Panc1 (cell line): ENCODE measurements around the gene GRIP2. TPM values are rescaled to one million over a fixed set of nuclear protein-coding genes. Genes with fewer than 3 reads are reported as not detected.

Source experiments
- ATAC-seq: fragments of 200-7000 bp; cut with Tn5 transposase; 2 replicates; pipeline ENCODE4 v1.9.1; 2020; ENCODE audit warnings: mild to moderate bottlenecking, moderate library complexity
- BruUV-seq: library from RNA; stranded (reverse); fragments of 400-500 nt; replicated peaks from 2 replicates; lab custom pipeline; 2021; lab: Mats Ljungman, UMichigan
- CTCF ChIA-PET: fragments of 300-600 bp; sonication (Branson Sonifier 250); formaldehyde crosslinking; loops from one replicate; lab custom pipeline; 2022; ENCODE audit warnings: antibody characterized with exemption; lab: Charles Lee
- POLR2A ChIA-PET: fragments of 300-600 bp; sonication (Branson Sonifier 250); formaldehyde crosslinking; loops from one replicate; lab custom pipeline; 2022; ENCODE audit warnings: antibody characterized with exemption; lab: Charles Lee
- DNase-seq: peaks from one replicate; pipeline ENCODE4 v3.0.0-alpha.2; 2010; ENCODE audit warnings: low read depth, low spot score
- H3K27ac ChIP-seq: 2 replicates; pipeline ENCODE4 v1.5.1; 2011; ENCODE audit warnings: mild to moderate bottlenecking, low read length, inconsistent platforms
- H3K27me3 ChIP-seq: fragments of 200-500 bp; sonication (Bioruptor generic); 2 replicates; pipeline ENCODE4 v1.6.0; 2014; ENCODE audit warnings: low read length, inconsistent platforms; ENCODE audit not compliant: control insufficient read depth, insufficient read depth
- H3K36me3 ChIP-seq: fragments of 200-500 bp; sonication (Bioruptor generic); 2 replicates; pipeline ENCODE4 v1.5.1; 2014; ENCODE audit warnings: inconsistent platforms, mild to moderate bottlenecking, low read length, moderate library complexity; ENCODE audit not compliant: control insufficient read depth, insufficient read depth
- H3K4me1 ChIP-seq: 2 replicates; pipeline ENCODE4 v1.5.1; 2011; ENCODE audit warnings: inconsistent platforms, mild to moderate bottlenecking, low read length, moderate library complexity; ENCODE audit not compliant: control insufficient read depth, insufficient read depth
- H3K4me3 ChIP-seq, 2 experiments: 2 replicates each; pipeline ENCODE4 v1.5.1; 2011 to 2012; ENCODE audit warnings: low read depth in 2 of 2, low read length in 2 of 2, mild to moderate bottlenecking in 2 of 2, inconsistent platforms in 1 of 2, moderate library complexity in 1 of 2
- H3K9me3 ChIP-seq: fragments of 200-500 bp; sonication (Bioruptor generic); 2 replicates; pipeline ENCODE4 v1.5.1; 2014; ENCODE audit warnings: low read depth, mild to moderate bottlenecking, inconsistent platforms, low read length, moderate library complexity; ENCODE audit not compliant: control insufficient read depth, insufficient read depth
- POLR2AphosphoS5 ChIP-seq: IDR thresholded peaks from 2 replicates; pipeline ENCODE4 v1.6.1; 2012; ENCODE audit warnings: mild to moderate bottlenecking, low read depth, low read length, moderate library complexity
- SIN3A ChIP-seq: IDR thresholded peaks from 2 replicates; pipeline ENCODE4 v1.6.1; 2012; ENCODE audit warnings: low read depth, mild to moderate bottlenecking, low read length, moderate library complexity, borderline replicate concordance; ENCODE audit not compliant: insufficient read depth
- TCF7L2 ChIP-seq: IDR thresholded peaks from 2 replicates; pipeline ENCODE4 v1.6.1; 2011; ENCODE audit warnings: mild to moderate bottlenecking, low read depth, low read length, inconsistent platforms
- in situ Hi-C: cut with HindIII; loops from 2 replicates; pipeline ENCODE4 v1.10.0; 2016; ENCODE audit warnings: low sequenced_read_pairs, low pct_unique_long_range_greater_than_20kb
- intact Hi-C: fragments of 100-400 bp; cut with micrococcal nuclease; formaldehyde crosslinking; loops from one replicate; pipeline ENCODE4 v1.10.0; 2022; ENCODE audit not compliant: unreplicated experiment
- total RNA-seq: library from RNA; stranded (reverse); gene quantifications from one replicate; pipeline ENCODE4 v1.2.1, GENCODE V29; 2021; ENCODE audit not compliant: unreplicated experiment
- TF ChIP-seq, protein P1 (sequence below): fragments of 450-650 bp; IDR thresholded peaks from 2 replicates; pipeline ENCODE4 v1.5.1; 2017; ENCODE audit warnings: mild to moderate bottlenecking
- TF ChIP-seq, protein P2 (sequence below), 2 experiments: IDR thresholded peaks; 2 replicates each; pipeline ENCODE4 v1.6.1; 2011 to 2012; ENCODE audit warnings: low read depth in 2 of 2, control low read depth in 1 of 2, low read length in 1 of 2, mild to moderate bottlenecking in 1 of 2, moderate library complexity in 1 of 2; ENCODE audit not compliant: insufficient read depth in 1 of 2

Gene GRIP2
- total RNA-seq, 1 experiment from 2014 or later = 6.5 TPM

- TF ChIP-seq POLR2AphosphoS5 = no peak
- no peak for TF ChIP-seq SIN3A
- TF ChIP-seq, protein P1, sequence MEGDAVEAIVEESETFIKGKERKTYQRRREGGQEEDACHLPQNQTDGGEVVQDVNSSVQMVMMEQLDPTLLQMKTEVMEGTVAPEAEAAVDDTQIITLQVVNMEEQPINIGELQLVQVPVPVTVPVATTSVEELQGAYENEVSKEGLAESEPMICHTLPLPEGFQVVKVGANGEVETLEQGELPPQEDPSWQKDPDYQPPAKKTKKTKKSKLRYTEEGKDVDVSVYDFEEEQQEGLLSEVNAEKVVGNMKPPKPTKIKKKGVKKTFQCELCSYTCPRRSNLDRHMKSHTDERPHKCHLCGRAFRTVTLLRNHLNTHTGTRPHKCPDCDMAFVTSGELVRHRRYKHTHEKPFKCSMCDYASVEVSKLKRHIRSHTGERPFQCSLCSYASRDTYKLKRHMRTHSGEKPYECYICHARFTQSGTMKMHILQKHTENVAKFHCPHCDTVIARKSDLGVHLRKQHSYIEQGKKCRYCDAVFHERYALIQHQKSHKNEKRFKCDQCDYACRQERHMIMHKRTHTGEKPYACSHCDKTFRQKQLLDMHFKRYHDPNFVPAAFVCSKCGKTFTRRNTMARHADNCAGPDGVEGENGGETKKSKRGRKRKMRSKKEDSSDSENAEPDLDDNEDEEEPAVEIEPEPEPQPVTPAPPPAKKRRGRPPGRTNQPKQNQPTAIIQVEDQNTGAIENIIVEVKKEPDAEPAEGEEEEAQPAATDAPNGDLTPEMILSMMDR = no peak
- TF ChIP-seq TCF7L2 = no peak
- TF ChIP-seq, protein P2, sequence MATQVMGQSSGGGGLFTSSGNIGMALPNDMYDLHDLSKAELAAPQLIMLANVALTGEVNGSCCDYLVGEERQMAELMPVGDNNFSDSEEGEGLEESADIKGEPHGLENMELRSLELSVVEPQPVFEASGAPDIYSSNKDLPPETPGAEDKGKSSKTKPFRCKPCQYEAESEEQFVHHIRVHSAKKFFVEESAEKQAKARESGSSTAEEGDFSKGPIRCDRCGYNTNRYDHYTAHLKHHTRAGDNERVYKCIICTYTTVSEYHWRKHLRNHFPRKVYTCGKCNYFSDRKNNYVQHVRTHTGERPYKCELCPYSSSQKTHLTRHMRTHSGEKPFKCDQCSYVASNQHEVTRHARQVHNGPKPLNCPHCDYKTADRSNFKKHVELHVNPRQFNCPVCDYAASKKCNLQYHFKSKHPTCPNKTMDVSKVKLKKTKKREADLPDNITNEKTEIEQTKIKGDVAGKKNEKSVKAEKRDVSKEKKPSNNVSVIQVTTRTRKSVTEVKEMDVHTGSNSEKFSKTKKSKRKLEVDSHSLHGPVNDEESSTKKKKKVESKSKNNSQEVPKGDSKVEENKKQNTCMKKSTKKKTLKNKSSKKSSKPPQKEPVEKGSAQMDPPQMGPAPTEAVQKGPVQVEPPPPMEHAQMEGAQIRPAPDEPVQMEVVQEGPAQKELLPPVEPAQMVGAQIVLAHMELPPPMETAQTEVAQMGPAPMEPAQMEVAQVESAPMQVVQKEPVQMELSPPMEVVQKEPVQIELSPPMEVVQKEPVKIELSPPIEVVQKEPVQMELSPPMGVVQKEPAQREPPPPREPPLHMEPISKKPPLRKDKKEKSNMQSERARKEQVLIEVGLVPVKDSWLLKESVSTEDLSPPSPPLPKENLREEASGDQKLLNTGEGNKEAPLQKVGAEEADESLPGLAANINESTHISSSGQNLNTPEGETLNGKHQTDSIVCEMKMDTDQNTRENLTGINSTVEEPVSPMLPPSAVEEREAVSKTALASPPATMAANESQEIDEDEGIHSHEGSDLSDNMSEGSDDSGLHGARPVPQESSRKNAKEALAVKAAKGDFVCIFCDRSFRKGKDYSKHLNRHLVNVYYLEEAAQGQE (IDR thresholded peaks at IDR 0.05; ENCODE audit: insufficient read depth in 1 of 2, low read depth in 2 of 2, low read length in 1 of 2) = no peak
- Histone ChIP-seq H3K27me3 (no peaks in the 10 kb centered on the region), H3K9me3 (no peaks in the 10 kb centered on the region), H3K4me1 (peaks cover 48% of the 10 kb centered on the region), H3K27ac (peak overlapping the region; percentile 74), H3K36me3 (no peaks in the 10 kb centered on the region; the same call in none of the 2 replicates), H3K4me3 (no peak overlapping the region)
- POLR2A ChIA-PET = no interaction called here
- DNase-seq (no peak), ATAC-seq (peak; percentile 67)
- BruUV-seq = no TSS peak
- in situ Hi-C loops (no loop called here), intact Hi-C loops (loop anchor here (10.0 kb wide), 1 partner anchor 47 kb away; the partner anchor contains the start of gene SLC6A6)
- CTCF ChIA-PET = interaction anchor here (1.8 kb wide), 1 partner anchor 248 kb away, joined by 7 read pairs; no protein-coding TSS in a partner anchor
These were observed 88.0 kb downstream of the GRIP2 start for GRCh38 chr3:14451844-14452739.

- in situ Hi-C loops = no loop called here
- ChIA-PET CTCF (interaction anchor here (0.6 kb wide), 1 partner anchor 46 kb away, joined by 3 read pairs; no protein-coding TSS in a partner anchor), POLR2A (no interaction called here)
- no TSS peak for BruUV-seq
- no peaks in the 10 kb centered on the region for H3K9me3 ChIP-seq
- H3K27me3 ChIP-seq = no peaks in the 10 kb centered on the region
- TF ChIP-seq, protein P1 = no peak
- no peak for ATAC-seq
- peak overlapping the region; percentile 74; the same call in 1 of the 2 replicates for H3K27ac ChIP-seq
- H3K36me3 ChIP-seq = no peaks in the 10 kb centered on the region; the same call in none of the 2 replicates
- no peak overlapping the region for H3K4me3 ChIP-seq
- H3K4me1 ChIP-seq = peaks cover 41% of the 10 kb centered on the region
- DNase-seq = no peak
- intact Hi-C loops = loop anchor here (10.0 kb wide), 1 partner anchor 46 kb away; the partner anchor contains the start of gene SLC6A6
These were observed 89.1 kb downstream of the GRIP2 start for GRCh38 chr3:14450922-14451606.
